Cardiac muscle cell (in vitro differentiated cells and primary cell): ENCODE measurements around the gene BORCS5. TPM values are rescaled to one million over a fixed set of nuclear protein-coding genes. Genes with fewer than 3 reads are reported as not detected.
A peak's percentile ranks its signal among the peaks of the same experiment; 100 is the strongest.
"Not testable (repeated sequence)": the region's sequence is repeated elsewhere in the genome, so short reads cannot be mapped to it uniquely, and the experiment has no call there.

Source experiments
- DNase-seq, 2 donors: peaks; one replicate each; pipeline versions ENCODE4 v3.0.0 to v3.0.0-alpha.2; 2010 to 2017; ENCODE audit warnings: low read depth in 1 of 2, low spot score in 1 of 2
- H3K27ac ChIP-seq: fragments of 200-600 bp; sonication (generic); 2 replicates; pipeline ENCODE4 v1.5.1; 2016
- H3K27me3 ChIP-seq: fragments of 200-600 bp; sonication (generic); 2 replicates; pipeline ENCODE4 v1.6.0; 2016; ENCODE audit warnings: control low read depth
- H3K36me3 ChIP-seq: fragments of 200-600 bp; sonication (generic); 2 replicates; pipeline ENCODE4 v1.5.1; 2016; ENCODE audit warnings: control low read depth
- H3K4me1 ChIP-seq: fragments of 200-600 bp; sonication (generic); 2 replicates; pipeline ENCODE4 v1.8.1; 2017; ENCODE audit warnings: low read depth, mild to moderate bottlenecking, mixed run types
- H3K4me3 ChIP-seq: fragments of 200-600 bp; sonication (generic); 2 replicates; pipeline ENCODE4 v1.5.1; 2016; ENCODE audit warnings: mild to moderate bottlenecking
- H3K9me3 ChIP-seq: fragments of 200-600 bp; sonication (generic); 2 replicates; pipeline ENCODE4 v1.5.1; 2017; ENCODE audit warnings: low read depth, mild to moderate bottlenecking, control low read depth
- CTCF ChIP-seq: IDR thresholded peaks from 2 replicates; pipeline ENCODE4 v1.5.1; 2012; ENCODE audit warnings: low read depth, mild to moderate bottlenecking, low read length
- polyA plus RNA-seq: library from polyadenylated mRNA; unstranded; fragments of >200 nt; fragmentation: Nextera tagmentation; extraction: Ambion mirVana; gene quantifications from 2 replicates; pipeline ENCODE4 v1.2.1, GENCODE V29; 2016
- total RNA-seq: library from RNA; depleted of rRNA; stranded (reverse); fragments of >200 nt; gene quantifications from 2 replicates; pipeline ENCODE4 v1.2.3, GENCODE V29; 2016

The BORCS5 gene
- total and polyA plus RNA-seq, 2 experiments from 2014 or later, result 9.2 to 17.3 TPM

GRCh38 chr12:12498210-12498609, 141.3 kb downstream of the BORCS5 start:
- no peaks in the 10 kb centered on the region for H3K27me3 ChIP-seq
- DNase-seq, result no peak
- peaks cover 2% of the 10 kb centered on the region for H3K36me3 ChIP-seq
- H3K9me3 ChIP-seq, result no peaks in the 10 kb centered on the region
- H3K27ac ChIP-seq, result no peak overlapping the region
- peaks cover 8% of the 10 kb centered on the region for H3K4me1 ChIP-seq
- H3K4me3 ChIP-seq, result no peak overlapping the region
- no peak for TF ChIP-seq CTCF

GRCh38 chr12:12499909-12500604, 143.2 kb downstream of the BORCS5 start:
- H3K9me3 ChIP-seq, result no peaks in the 10 kb centered on the region
- H3K36me3 ChIP-seq, result peaks cover 2% of the 10 kb centered on the region
- no peak overlapping the region for H3K27ac ChIP-seq
- TF ChIP-seq CTCF, result no peak
- peaks cover 8% of the 10 kb centered on the region for H3K4me1 ChIP-seq
- no peak for DNase-seq
- H3K4me3 ChIP-seq, result no peak overlapping the region
- no peaks in the 10 kb centered on the region for H3K27me3 ChIP-seq

- peaks cover 2% of the 10 kb centered on the region for H3K36me3 ChIP-seq
- DNase-seq, result peak in 1 of 2 donors; percentile 34
- peaks cover 16% of the 10 kb centered on the region for H3K4me1 ChIP-seq
- H3K27ac ChIP-seq, result peak overlapping the region; percentile 49
- no peaks in the 10 kb centered on the region for H3K9me3 ChIP-seq
- H3K4me3 ChIP-seq, result no peak overlapping the region
- TF ChIP-seq CTCF, result no peak
- H3K27me3 ChIP-seq, result no peaks in the 10 kb centered on the region
Measured at GRCh38 chr12:12501121-12501520, 144.2 kb downstream of the BORCS5 start.

- H3K9me3 ChIP-seq, H3K36me3 ChIP-seq, H3K27me3 ChIP-seq, H3K4me3 ChIP-seq, DNase-seq, H3K27ac ChIP-seq: not testable (repeated sequence)
- peaks cover 27% of the 10 kb centered on the region for H3K4me1 ChIP-seq
Measured at GRCh38 chr12:12502130-12502814, 145.4 kb downstream of the BORCS5 start.

GRCh38 chr12:12502815-12503151, 145.9 kb downstream of the BORCS5 start:
- DNase-seq, result no peak
- no peak overlapping the region for H3K27ac ChIP-seq
- H3K4me3 ChIP-seq, result no peak overlapping the region
- peaks cover 30% of the 10 kb centered on the region for H3K4me1 ChIP-seq
- H3K9me3 ChIP-seq, result no peaks in the 10 kb centered on the region
- H3K27me3 ChIP-seq, result no peaks in the 10 kb centered on the region
- no peak for TF ChIP-seq CTCF
- H3K36me3 ChIP-seq, result peaks cover 2% of the 10 kb centered on the region

GRCh38 chr12:12503384-12504078, 146.7 kb downstream of the BORCS5 start:
- no peaks in the 10 kb centered on the region for H3K9me3 ChIP-seq
- DNase-seq, result no peak
- peaks cover 2% of the 10 kb centered on the region for H3K36me3 ChIP-seq
- H3K27ac ChIP-seq, result peak overlapping the region; percentile 13
- peaks cover 30% of the 10 kb centered on the region for H3K4me1 ChIP-seq
- H3K4me3 ChIP-seq, result no peak overlapping the region
- no peak for TF ChIP-seq CTCF
- no peaks in the 10 kb centered on the region for H3K27me3 ChIP-seq
